Upper lobe of right lung (tissue), 1 donor: ENCODE measurements around the gene CMIP. TPM values are rescaled to one million over a fixed set of nuclear protein-coding genes. Genes with fewer than 3 reads are reported as not detected.

Experiments
- ATAC-seq: fragments of 200-7000 bp; cut with Tn5 transposase; one replicate; pipeline ENCODE4 v1.9.1; 2020; ENCODE audit warnings: mild to moderate bottlenecking, moderate library complexity
- DNase-seq: peaks from one replicate; pipeline ENCODE4 v3.0.0-alpha.2; 2020
- H3K27ac ChIP-seq: fragments of 200-600 bp; one replicate; pipeline ENCODE4 v1.8.0; 2022
- H3K27me3 ChIP-seq: fragments of 200-600 bp; one replicate; pipeline ENCODE4 v1.8.0; 2022; ENCODE audit warnings: mild to moderate bottlenecking
- H3K36me3 ChIP-seq: fragments of 200-600 bp; one replicate; pipeline ENCODE4 v1.8.0; 2022
- H3K4me1 ChIP-seq: fragments of 200-600 bp; one replicate; pipeline ENCODE4 v1.8.0; 2022
- H3K4me3 ChIP-seq: fragments of 200-600 bp; one replicate; pipeline ENCODE4 v1.8.0; 2022; ENCODE audit warnings: mild to moderate bottlenecking
- H3K9me3 ChIP-seq: fragments of 200-600 bp; one replicate; pipeline ENCODE4 v1.8.0; 2022
- intact Hi-C: fragments of 100-400 bp; cut with DNase I; formaldehyde crosslinking; loops from one replicate; pipeline ENCODE4 v1.11.0; 2022
- total RNA-seq: library from RNA; stranded (reverse); fragmentation: NEBNext Ultra II Directional; extraction: Animal tissue kit (Norgen Biotek cat#: 25700); gene quantifications from one replicate; pipeline ENCODE4 v1.2.1, GENCODE V29; 2021
- TF ChIP-seq, protein P1 (sequence below): fragments of 200-600 bp; IDR thresholded peaks from one replicate; pipeline ENCODE4 v1.8.0; 2022; ENCODE audit warnings: antibody characterized with exemption
- donor health status: DM: no; HTN: yes; CAD: no; lungs with severe emphysema.

Gene CMIP
- total RNA-seq, 1 donor from 2014 or later: 73.8 TPM

DNA sequence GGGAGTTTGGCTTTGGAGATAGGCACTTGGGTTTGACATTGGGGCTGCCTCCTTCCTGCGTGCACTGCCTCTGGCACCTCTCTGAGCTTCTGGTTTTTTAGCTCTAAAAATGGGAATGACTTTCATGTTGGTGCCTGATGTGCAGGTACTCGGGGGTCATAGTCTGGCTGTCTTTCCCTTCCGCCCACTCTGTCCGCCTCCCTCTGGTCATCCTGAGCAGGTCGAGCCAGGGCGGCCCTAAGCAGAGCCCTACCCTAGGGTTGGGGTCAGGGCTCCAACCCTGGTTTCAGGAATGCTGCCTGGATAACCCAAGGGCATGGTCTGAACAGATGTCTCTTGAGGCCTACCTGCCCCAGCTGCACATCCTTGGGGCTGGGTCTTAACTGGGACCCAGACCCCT lies 64.8 kb downstream of the CMIP start:
- no peak for DNase-seq
- no peaks in the 10 kb centered on the region for H3K9me3 ChIP-seq
- no peak overlapping the region for H3K4me3 ChIP-seq
- ATAC-seq: no peak
- TF ChIP-seq, protein P1, sequence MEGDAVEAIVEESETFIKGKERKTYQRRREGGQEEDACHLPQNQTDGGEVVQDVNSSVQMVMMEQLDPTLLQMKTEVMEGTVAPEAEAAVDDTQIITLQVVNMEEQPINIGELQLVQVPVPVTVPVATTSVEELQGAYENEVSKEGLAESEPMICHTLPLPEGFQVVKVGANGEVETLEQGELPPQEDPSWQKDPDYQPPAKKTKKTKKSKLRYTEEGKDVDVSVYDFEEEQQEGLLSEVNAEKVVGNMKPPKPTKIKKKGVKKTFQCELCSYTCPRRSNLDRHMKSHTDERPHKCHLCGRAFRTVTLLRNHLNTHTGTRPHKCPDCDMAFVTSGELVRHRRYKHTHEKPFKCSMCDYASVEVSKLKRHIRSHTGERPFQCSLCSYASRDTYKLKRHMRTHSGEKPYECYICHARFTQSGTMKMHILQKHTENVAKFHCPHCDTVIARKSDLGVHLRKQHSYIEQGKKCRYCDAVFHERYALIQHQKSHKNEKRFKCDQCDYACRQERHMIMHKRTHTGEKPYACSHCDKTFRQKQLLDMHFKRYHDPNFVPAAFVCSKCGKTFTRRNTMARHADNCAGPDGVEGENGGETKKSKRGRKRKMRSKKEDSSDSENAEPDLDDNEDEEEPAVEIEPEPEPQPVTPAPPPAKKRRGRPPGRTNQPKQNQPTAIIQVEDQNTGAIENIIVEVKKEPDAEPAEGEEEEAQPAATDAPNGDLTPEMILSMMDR: no peak
- H3K27ac ChIP-seq: no peak overlapping the region
- peaks cover 19% of the 10 kb centered on the region for H3K4me1 ChIP-seq
- no peaks in the 10 kb centered on the region for H3K27me3 ChIP-seq
- intact Hi-C loops: no loop called here
- no peaks in the 10 kb centered on the region for H3K36me3 ChIP-seq

DNA sequence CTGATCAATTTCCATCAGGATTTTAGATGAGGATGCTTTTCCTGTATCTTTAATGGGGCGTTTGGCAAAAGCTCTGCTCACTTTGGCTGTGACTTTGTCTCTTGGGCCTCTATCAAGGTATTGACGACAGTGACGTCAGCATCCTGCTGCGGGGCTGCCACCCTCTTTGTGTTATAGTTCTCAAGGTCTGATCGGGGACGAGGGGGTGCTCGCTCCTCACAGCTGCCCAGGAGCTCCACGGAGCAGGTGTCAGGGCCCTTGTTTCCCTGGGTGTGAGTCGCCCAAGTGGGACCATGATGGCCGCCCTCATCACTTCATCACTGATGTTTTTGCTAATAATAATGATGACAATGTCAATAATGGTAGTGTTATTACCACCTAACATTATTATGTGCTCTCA lies 65.4 kb downstream of the CMIP start:
- TF ChIP-seq, protein P1: no peak
- no peak for DNase-seq
- intact Hi-C loops: no loop called here
- Histone ChIP-seq H3K36me3 (no peaks in the 10 kb centered on the region), H3K4me3 (no peak overlapping the region), H3K4me1 (peaks cover 24% of the 10 kb centered on the region), H3K27me3 (no peaks in the 10 kb centered on the region), H3K9me3 (no peaks in the 10 kb centered on the region), H3K27ac (no peak overlapping the region)
- ATAC-seq: no peak

DNA sequence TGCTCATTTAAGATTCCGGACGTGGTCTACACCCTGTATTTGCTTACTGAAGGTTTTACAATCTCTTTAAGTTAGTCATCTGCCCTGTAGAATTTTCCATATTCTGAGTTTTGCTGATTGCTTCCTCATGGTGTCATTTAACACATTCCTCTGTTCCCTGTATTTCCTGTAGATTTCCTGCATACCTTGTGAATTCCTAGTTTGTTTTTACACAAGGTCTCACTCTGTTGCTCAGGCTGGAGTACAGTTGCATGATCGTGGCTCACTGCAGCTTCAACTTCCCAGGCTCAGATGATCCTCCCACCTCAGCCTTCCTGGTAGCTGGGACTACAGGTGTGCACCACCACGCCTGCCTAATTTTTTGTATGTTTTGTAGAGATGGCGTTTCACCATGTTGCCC lies 66.8 kb downstream of the CMIP start:
- Histone ChIP-seq H3K4me1 (peaks cover 24% of the 10 kb centered on the region), H3K27me3 (no peaks in the 10 kb centered on the region), H3K4me3 (no peak overlapping the region), H3K9me3 (no peaks in the 10 kb centered on the region), H3K36me3 (no peaks in the 10 kb centered on the region), H3K27ac (no peak overlapping the region)
- TF ChIP-seq, protein P1: no peak
- intact Hi-C loops: no loop called here
- DNase-seq (no peak), ATAC-seq (no peak)

DNA sequence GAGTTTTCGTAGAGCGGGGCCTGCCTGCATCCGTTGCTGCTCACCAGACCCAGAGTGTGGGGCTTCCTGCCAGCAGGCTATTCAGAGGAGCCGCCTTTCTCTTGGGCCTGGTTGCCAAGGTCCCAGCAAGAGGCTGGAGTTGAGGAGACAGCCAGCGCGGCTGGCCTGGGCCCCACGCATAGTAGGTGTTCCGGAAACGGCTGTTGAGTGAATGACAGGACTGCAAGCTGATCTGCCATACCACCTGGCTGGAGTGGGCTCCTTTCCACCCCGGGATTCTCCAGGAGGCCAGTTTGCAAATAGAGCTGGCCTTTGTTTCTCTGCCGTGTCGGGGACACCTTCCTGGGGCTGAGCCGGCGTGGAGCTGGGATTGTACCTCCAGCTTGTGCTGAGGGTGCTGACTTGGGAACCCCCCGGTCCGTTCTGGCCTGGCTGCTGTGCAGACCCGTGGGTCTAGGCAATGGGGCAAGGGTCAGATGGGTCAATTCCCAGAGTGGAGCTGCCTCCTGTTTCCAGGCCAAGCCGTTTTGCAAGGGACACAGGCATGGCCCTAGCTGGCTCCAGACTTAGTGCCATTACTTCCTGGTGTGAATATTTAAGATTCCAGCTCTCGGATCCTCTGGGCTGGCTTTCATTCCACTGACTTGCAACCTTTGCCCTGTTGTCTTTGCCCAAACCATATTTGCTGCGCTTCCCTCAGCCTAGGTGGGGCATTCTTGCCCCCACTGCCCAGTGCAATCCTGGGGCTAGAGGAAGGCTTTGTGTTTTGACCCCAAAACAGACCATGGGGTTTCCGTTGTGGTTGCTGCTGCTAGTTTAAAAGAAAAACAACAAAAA lies 68.8 kb downstream of the CMIP start:
- Histone ChIP-seq H3K27ac (peak overlapping the region; percentile 59), H3K4me1 (peaks cover 33% of the 10 kb centered on the region), H3K4me3 (no peak overlapping the region), H3K36me3 (no peaks in the 10 kb centered on the region), H3K9me3 (no peaks in the 10 kb centered on the region), H3K27me3 (no peaks in the 10 kb centered on the region)
- intact Hi-C loops: no loop called here
- ATAC-seq (peak; percentile 39), DNase-seq (no peak)
- TF ChIP-seq, protein P1: no peak

DNA sequence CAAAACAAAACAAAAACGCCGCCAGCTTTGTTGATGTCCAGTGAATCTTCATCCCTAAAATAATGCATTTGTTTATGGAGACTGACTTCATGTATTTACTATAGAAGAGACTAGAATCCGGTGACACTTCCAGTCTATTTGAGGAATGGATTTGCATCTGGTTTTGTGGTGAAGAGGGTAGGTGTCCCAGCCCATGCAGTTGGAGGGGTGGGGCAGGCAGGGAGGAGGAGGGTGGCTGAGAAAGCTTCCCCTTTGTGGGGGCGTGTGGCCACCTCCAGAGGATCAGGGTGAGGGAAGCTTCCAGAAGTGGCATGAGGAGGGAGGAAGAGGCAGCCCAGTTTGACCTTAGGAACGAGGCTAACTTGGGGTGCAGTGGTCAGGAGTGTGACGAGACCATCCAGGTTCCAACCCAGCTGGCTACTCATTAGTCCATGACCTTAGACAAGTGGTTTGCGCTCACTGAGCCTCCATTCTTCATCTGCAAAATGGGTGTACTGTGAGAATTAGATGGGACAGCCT lies 69.5 kb downstream of the CMIP start:
- no peaks in the 10 kb centered on the region for H3K36me3 ChIP-seq
- DNase-seq (no peak), ATAC-seq (peak; percentile 78)
- peak overlapping the region; percentile 59 for H3K27ac ChIP-seq
- H3K4me1 ChIP-seq: peaks cover 33% of the 10 kb centered on the region
- H3K9me3 ChIP-seq: no peaks in the 10 kb centered on the region
- H3K4me3 ChIP-seq: no peak overlapping the region
- no peaks in the 10 kb centered on the region for H3K27me3 ChIP-seq
- intact Hi-C loops: no loop called here
- TF ChIP-seq, protein P1: no peak
